M059J (cell line): ENCODE measurements around the gene PRRC1. TPM values are rescaled to one million over a fixed set of nuclear protein-coding genes. Genes with fewer than 3 reads are reported as not detected.
"Not testable (repeated sequence)": the region's sequence is repeated elsewhere in the genome, so short reads cannot be mapped to it uniquely, and the experiment has no call there.

Source experiments
- DNase-seq: peaks from one replicate; pipeline ENCODE4 v3.0.0-alpha.2; 2012; ENCODE audit warnings: low read depth
- total RNA-seq: library from RNA; depleted of rRNA; stranded (reverse); fragments of >200 nt; shearing (Covaris generic); gene quantifications from 2 replicates; pipeline ENCODE4 v1.2.3, GENCODE V29; 2014; rRNA removed

The PRRC1 gene
- total RNA-seq, result 46.1 and 84.7 TPM in 2 replicates

DNA sequence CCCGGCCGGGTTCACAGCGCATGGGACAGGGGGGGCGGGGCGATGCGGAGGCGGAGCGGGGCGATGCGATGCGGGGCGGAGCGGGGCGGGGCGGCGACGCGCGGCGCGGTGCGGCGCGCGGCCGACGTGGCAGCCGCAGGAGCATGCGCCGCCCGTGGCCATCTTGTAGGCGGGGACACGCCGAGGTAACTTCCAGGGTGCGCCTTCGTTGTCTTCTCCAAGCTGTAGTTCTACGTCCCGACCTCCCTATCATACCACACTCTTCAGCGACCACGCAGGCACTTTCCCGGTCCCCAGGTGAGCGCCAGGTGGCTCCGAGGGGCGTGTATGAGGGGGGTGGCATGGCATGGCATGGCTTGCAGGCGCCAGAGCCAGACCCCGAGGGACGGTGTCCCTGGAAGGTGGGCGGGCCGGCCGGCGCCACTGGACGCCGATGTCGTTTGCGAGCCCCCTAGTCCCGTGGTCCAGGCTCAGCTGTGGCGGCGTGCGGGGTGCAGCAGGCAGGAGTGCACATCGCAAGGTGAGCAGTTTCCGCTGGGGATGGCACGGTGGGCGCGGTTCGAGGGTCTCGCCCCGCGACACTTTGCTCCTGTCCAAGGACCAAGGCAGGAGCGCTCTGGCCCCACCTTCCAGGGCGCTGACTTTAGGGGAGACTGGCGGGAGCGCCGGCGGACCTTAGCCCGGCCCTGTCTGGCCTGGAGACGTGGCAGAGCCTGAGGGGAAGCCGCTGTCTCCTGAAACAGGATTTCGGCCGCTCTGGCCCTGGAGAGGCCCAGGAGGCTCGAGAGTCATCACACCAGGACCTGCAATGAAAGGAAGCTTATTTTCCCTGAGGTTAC, at the start of gene PRRC1:
Gene PRRC1, plus strand, starts transcription at position 161 of the 839 bp plus-strand sequence. CDS start 5,840 bp downstream, outside the sequence.
- DNase-seq, result peak; percentile 77

DNA sequence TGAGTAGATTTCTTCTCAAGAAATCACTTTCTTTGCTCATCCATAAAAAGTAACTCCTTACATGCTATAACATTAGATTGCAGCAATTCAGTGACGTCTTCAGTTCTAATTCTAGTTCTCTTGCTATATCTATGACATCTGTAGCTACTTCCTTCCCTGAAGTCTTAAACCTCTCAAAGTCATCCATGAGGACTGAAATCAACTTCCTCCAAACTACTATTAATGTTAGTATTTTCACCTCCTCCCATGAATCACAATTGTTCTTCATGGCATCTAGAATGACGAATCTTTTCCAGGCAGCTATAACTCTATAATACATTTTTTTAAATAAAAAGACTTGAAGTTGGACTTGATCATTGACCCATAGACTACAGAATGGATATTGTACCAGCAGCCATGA, 46.2 kb upstream of the PRRC1 start:
- no peak for DNase-seq

DNA sequence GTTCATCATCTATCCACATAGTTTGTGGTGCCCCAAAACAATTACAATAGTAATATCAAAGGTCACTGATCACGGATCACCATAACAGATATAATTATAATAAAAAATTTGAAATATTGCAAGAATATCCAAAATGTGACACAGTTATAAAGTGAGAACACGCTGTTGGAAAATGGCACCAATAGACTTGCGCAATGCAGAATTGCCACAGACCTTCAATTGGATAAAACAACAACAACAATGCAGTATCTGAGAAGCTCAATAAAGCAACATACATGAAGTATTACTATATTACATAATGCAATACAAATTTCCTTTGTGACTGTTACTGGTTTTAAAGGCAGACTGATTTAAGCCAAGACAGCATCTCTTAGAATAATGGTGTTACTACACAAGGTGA, 44.7 kb upstream of the PRRC1 start:
- no peak for DNase-seq

DNA sequence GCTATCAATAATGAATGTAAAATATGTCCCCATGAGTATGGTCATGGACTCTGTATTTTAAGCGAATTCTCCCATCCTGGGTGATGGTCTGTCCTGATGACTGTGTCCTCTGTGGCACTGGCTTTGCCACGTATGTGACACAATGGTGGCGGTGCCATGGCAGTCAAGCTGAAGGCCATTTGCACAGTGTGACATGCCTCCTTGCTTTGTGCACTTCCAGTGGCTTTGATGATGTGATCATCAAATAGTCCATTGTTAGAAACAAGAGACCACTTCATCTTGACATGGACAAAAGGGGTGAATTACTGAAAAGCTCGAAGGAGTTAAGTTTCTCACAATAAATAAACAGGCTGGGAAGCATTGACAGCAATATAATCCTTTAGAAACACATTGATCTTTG, 31.0 kb upstream of the PRRC1 start:
- no peak for DNase-seq

DNA sequence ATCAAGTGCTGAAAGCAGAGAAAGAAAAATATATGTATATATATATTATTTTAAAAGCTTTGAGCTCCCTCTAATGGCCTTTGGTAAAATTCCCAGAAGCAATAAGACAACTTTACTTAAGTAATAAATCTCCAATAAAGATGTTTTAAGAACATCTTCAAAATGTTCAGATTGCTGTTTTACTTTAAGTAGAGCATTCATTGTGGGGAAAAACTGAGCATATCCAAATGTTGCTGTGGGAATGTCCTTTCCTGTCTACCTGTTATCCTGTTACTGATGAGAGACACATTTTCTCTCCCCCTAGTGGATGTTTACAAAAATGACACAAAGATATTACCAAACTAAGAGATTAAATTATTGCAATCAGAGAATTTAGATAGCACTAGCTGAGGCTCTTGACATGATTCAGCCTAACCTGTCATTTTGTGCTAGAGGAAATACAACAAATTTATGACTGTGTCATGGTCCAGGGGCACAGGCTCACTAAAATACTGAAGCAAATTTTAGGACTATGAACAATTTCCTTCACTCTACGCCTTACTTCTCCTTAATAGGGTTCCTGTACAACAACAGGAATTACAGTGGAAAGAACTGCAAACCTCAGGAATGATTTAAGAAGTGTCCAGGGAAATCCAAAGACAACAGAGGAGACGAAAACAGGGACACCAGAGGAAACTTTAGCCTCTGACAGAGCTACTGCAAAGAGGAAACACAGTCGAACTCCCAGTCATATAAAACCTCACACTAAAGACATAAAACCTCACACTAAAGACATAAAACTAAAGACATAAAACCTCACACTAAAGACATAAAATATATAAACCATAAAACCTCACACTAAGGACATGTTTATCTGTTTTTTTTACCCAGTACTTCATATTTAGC, 24.3 kb upstream of the PRRC1 start:
- DNase-seq, result peak; percentile 53

DNA sequence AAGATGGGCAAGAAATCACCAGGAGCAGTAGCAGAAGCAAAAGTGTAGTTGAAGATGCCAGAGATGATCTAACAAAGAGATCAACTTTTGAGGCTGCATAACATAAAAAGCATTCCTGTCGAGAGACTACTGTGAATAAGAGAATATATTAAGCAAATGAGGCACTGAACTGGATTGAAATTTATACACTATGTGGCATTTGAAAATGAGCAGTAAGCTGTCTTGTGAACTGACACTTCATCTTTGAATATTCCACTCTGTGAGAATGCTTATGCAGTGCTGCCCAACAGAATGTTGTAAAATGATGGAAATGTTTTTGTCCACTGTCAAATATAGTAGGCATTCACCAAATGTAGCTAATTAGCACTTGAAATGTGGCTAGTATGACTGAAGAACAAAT, 18.9 kb upstream of the PRRC1 start:
- DNase-seq, result no peak

DNA sequence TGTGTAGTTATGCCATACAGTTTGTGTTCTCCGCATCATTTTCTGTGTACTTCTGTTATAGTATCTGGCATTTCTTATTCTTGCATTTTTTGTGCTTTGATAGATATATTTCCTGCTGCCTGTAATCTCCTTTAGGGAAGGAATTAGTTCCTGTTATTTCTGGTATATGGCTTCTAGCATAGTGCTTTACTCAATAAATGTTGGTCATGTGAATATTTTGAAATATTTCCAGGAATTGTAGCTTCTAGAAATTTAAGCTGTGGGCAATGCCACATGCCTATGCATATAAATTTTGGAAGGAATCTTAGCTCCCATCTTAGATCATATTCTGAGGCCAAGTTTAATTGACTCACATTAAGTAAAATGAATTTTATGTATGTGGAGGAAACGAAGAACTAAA, 11.5 kb upstream of the PRRC1 start:
- DNase-seq, result no peak

DNA sequence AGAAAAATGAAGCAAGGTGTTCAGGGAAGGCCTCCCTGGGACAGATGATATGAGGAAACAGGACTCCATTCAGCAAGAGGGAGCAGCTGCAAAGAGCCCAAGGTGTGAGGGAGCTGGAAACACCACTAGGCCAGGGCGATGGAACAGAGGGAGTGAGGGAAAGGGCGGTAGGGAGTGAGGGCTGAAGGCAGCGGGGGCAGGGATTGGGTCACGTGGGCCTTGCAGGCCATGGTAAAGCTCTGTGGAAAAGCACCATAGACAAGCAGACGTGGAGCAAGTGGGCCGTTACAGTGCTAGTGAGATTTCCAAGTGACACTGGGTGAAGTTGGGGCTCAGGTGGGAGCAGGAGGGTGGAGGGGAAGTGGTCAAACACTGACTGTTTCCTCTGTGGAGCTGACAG, 10.8 kb upstream of the PRRC1 start:
- no peak for DNase-seq

DNA sequence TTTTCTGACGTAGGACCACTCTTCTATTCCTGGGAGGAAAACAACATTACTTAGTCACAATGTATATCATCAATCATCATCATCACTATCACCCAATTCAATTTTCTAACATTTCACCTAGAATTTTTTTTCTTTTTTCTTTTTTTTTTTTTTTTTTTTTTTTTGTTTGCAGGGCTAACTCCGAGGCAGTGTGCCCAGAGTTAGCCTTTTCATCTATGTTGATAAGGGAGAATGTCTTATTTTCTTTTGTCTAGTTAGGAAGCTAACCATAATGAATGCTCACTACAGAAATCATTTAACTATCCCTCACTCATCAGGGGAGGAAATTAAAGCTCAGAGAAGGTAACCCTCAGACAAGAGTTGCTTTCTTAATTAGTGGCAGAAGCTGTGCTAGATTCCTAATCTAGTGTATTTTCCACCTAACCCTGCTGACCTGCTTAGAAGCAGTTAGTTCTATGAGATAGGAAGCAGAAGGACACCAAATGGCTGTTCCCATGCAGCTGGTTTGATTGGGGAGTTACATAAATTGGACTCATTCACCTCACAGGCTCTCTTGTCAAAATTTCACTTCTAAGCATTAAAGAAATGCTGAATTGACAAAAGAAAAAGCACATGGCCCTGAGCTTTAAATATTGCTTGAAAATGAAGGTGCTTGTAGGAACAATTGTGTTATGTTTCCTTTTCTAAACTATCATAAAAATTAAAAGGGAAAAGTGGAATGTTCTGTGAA, 8.6 kb upstream of the PRRC1 start:
- no peak for DNase-seq

DNA sequence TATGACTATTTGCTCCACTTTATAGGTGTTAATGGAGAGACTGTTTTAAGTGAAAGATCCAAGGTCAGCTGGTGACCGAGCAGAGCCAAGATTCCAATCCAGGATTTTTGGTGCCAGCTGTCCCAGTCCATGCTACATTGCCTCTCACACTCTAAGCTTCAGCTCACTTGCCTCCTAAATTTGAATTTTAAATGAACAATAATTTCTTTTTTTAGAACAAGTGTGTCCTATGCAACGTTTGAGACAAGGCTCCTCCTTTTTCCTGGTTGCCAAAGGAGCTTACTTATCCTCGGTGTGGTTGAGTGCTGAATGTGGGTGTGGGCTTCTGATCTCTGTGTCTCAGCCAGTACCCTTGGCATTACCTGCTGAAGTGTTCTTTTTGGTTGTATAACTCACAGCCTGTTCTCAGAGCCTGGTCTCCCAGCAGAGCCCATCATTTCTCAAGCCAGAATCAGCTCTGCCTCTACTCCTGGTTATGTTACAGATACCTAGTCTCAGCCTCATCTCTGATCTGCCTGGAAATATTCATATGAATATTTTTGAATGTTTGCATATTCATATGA, 4.0 kb upstream of the PRRC1 start:
- no peak for DNase-seq

DNA sequence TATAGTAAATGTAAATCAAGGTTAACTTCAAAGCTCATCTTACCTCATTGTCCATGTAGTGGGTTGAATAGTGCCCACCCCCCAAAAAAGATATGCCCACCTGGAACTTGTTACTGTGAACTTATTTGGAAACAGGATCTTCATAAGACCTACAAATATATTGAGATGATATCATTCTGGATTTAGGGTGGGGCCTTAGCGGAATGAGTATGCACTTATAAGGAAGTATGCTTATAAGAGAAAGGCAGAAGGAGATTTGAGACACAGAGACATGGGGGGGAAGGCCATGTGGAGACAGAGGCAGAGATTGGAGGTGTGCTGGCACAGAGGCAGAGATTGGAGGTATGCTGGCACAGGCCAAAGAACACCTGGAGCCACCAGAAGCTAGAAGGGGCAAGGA, 2.6 kb upstream of the PRRC1 start:
- no peak for DNase-seq

DNA sequence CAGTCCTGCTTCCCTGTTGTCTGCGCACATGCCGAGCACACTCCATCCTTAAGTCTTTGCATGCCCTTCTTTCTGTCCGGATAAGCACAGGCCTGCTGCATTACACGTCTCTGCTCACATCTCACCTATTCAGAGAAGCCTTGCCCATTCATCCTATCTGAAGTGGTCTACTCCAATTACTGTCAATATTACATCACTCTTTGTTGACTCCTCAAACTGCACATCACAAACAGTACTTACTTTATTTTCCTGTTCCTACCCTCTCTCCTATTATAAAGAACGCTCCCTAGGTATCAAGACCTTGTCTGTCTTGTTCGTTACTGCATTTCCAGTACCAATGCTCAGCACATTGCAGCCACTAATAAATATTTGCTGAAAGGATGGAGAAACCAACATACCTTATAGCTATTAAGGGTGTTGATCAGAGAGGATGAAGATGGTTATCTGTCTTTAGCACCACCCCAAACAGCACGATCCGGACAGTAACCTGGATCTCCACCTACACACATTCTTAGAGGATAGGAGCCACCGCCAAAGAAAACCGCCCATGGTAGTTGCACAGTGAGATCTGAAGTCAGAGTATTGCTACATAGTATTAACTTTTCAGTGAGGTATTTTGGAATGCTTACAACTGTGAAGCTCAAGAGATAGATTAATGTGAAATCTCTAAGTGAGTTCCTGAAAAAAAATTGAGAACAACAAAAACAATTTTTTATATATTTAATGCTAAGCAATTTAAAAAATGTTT, 1.6 kb upstream of the PRRC1 start:
- DNase-seq, result no peak

DNA sequence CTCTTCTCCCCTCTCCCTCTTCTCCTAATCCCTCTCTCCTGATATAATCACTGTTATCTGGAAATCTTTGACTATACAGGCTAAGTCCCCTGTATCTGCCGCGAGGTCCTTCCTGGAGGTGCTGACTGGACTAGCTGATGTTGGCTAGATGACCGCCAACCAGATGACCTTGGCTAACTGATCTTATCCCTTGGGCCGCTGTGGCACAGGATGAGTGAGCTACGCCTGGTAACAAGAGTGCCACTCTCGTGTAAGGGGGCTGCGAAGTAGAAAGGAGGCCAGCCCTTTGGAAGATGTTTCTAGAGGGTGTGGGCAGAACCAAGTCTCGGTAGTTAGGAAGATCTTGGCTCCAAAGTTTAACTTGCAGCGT, 345 bp upstream of the PRRC1 start:
- DNase-seq, result no peak

DNA sequence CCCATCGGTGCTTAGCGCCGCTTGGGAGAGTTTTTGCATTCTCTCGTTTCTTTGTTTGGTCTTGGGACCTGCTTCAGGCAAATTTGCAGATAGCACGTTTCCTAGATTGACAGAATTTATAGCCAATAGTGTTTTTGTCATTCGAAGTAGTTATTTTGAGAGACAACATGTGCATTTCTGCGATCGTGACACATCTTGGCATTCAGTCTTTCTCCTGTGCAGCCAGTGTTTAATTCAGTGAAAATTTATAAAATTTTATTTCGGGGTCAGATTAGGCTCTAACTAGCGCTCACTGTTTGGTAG, 830 bp downstream of the PRRC1 start:
- DNase-seq, result no peak

DNA sequence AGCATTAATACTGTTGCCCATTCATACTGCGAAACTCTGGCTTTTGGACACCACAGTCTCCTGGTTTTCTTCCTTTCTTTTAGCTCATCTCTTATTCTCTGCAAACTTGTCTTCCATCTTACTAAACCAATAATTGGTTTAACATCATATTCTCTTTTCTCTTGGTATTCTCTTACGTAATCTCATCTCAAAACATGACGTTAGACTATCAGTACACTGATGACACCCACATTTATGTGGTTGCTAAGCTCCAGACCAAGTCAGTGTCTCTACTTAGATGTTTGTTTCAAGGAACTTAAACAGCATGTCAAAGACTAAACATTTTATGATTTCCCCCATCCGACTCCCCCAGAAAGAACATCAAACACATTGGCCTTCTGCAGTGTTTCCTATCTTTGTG, 2.1 kb downstream of the PRRC1 start:
- no peak for DNase-seq

DNA sequence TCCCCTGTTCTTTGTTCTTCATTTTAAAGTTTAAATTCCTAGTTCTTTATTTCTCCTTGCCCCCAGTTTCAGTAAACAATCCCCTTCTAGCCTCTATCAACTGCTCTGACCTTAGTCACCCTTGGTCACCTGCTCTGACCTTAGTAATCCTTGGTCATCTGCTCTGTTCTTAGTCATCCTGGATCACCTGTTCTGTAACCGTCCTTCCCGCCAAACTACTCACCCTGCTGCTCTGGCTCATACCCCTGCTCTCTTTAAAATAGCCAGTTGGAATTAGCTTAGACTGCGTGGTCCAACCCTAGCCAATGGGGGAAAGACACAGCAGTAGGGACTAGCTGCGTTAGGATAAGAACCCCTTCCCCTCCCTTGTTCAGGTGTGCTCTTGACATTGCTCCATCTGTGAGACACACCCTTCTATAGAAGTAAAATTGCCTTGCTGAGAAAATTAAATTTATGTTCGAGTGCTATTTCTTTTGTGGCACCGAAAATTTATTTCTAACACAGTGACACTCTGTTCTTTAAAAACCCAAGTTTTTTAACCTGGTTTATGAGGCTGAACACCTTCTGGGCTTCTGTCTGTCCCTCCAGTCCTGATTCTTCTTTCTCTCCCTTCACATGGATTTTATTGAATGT, 3.8 kb downstream of the PRRC1 start:
- DNase-seq, result no peak

DNA sequence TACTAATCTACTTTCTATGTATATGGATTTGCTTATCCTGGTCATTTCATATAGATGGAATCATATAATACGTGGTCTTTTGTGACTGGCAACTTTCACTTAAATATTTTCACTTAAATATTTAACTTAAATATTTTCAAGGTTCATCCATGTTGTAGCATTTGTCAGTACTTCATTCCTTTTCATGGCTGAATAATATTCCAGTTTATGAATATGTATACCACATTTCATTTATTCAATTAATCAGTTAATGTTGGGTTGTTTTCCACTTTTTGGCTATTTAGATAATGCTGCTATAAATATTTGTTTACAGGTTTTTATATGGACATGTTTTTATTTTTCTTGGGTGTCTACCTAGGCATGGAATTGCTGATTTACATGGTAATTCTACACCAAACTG, 7.7 kb downstream of the PRRC1 start:
- no peak for DNase-seq

DNA sequence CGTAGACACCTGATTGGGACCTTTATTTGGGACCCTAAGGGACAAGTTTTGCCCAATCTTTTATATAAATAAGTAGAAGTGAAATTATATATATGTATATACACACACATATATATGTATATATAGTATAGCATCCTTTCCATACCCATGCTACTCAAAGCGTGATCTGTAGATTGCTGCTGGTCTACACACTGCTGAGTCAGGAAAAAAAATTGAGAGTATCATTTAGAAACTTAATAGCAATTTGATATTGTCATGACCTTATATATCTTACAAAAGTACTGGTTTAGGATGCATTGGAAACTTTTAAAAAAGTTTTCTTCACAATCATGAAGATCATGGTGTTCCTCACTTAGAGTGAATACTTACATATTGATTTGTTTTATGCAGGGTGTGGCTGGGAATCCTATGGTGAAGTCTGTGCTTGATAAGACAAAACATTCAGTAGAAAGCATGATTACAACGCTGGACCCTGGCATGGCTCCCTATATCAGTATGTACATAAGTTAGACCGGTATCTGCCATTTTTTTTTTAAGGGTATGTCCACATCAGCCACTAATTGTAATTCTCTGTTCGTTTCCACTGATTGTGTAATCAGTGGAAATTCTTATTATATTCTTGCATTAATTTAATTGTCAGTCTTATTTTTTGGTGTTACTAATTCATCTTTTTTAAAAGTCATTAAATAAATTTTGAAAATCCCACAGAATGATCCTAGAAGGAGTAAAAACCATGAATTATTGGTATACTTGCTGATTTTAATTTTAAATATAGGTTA, 12.7 kb downstream of the PRRC1 start:
- DNase-seq, result no peak

DNA sequence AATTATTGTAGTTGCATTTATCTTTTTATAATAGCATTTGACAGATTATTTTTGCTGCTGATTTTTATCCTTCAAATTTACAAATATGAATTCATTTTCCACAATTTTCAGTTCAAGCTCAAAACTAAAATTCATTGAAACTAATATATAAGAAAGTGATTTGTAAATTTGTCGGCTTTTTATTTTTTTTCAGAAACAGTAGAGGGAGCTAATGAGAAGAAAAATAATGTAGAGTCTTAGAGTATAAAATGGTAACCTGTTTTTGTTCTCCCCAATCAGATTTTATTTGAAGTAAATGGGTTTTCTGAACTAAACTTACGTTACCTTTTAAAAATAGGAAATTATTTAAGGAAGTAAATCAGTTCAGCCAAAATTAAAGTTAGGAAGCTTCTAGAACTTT, 19.2 kb downstream of the PRRC1 start:
- no peak for DNase-seq

DNA sequence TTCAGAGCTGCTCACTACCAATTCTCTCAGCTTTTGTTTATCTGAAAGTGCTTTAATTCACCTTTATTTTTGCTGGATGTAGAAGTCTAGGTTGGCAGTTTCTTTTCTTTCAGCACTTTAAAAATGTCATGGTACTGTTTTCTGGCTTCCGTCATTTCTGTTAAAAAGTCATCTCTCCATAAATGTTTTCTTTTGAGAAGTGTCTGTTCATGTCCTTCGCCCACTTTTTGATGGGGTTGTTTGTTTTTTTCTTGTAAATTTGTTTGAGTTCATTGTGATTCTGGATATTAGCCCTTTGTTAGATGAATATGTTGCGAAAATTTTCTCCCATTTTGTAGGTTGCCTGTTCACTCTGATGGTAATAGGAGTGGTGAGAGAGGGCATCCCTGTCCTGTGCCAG, 23.1 kb downstream of the PRRC1 start:
- DNase-seq, result not testable (repeated sequence)
